NCI-H1092 treated with DMSO at 0.1 percent for 48 hours (cell line): ENCODE measurements around the gene RNPS1.
"Not testable (repeated sequence)": the region's sequence is repeated elsewhere in the genome, so short reads cannot be mapped to it uniquely, and the experiment has no call there.

Experiments used
- DNase-seq: peaks from one replicate; lab custom pipeline; 2025; lab: John Stamatoyannopoulos, UW

RNPS1 gene

DNA sequence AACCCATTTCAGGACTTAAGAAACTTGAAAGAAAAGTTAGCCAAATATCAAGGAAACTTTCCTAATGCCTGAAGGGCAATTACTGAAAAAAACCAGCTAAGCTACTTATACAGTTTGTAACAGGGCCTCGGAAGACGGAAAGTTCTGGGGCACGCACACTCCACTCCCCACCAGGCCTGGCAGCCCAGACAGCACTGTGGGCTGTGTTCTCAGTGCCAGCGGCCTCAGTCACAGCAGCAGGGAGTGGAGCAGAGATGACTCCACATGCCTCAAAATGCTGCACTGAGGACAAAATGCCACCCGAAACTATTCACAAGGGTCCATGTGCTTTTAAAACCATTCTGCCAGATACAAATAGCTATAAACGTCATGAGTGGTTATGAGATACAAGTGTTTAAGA is 10.2 kb downstream of the RNPS1 start:
- DNase-seq: no peak

GRCh38 chr16:2256531-2257140 is 11.3 kb downstream of the RNPS1 start:
- DNase-seq: no peak

DNA sequence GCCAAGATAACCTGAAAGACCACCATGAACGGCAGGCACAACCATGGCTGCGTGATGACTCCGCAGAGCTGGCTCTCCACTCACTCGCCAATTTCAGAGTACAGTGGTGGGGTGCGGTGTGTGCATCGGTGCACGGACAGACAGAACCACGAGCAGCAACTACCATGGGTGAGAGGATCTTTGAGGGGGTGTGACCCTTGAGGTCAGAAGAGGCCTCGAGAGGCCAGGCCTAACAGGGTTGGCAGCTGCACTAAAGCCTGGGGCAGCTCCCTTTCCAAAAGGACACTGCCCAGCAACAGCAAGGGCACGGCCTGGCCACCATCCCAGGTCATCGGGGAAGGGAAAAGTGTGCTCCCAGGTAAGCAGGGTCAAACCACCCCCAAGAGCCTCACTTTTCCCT is 14.6 kb downstream of the RNPS1 start:
- no peak for DNase-seq

- DNase-seq: no peak
Measured at GRCh38 chr16:2252806-2253148, 15.1 kb downstream of the RNPS1 start.

DNA sequence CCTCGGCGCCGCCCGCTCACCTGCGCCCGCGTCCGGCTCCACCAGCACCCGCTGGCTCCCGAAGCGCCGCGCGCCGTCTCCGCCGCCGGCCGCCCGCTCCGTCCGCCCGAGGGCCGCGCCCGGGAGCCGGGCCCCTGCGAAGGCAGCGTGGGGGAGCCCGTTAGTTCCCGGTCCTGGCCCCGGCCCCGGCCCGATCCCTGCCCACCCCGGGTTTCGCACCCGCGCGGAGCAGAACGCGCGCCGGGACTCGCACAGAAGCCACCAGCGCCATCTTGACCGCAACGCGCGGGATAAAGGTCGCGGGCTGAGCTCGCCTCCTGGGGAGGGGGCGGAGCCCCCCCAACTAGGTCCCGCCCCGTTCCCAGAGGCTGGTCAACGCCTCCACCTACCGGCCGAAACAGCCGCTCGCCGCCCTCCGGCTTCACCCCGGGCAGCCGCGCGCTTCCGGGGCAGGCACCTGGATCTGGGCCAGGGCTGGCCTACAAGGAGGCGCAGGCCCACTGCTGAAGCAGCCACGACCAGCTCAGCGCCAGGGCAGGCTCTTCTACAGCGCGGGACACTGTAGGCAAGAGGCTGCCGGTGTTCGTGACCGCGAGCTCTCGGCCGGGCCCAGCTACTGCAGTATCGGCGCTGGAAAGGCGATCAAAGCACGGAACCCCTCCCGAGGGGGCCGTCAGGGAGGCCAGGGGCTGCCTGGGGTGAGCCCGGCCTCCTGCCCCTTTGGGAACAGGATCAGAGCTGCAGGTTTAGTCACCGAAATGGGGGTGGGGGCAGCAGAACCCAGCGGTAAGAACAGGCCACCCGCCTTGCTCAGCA is 16.4 kb downstream of the RNPS1 start, which contains the start of gene ECI1:
TSS of gene ECI1 (minus strand) at position 292 of the 816 bp plus-strand sequence. CDS start at position 271, 21 bp downstream.
- peak; percentile 95 for DNase-seq

- DNase-seq: no peak
Measured at GRCh38 chr16:2250652-2251295, 17.2 kb downstream of the RNPS1 start.

DNA sequence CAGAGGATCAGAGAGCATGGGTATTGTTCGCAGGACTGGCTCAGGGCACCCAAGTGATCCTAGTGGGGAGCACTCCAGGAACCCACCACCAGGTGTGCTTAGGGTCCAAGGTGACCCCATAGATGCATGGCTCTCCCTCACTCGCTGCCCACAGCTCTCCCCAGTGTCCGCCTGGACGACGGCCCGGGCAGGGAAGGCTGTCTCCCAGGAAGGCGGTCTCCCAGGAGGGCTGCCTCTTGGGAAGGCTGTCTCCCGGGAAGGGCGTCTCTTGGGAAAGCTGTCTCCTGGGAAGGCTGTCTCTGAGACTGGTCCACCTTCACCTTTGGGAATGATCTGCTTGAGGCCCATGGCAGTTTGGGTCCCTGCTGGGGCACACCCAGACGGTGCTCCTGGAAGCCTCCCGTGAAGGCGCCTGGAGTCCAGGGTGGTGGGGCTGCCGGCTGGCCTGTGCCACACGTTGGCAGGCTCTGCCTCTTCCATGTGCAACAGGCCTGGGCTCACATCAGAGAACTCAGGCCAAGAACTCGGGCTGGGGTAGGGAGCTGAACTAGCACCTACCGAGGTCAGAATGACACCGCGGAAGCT is 21.5 kb downstream of the RNPS1 start:
- no peak for DNase-seq

GRCh38 chr16:2244926-2245795 is 22.8 kb downstream of the RNPS1 start:
- no peak for DNase-seq

DNA sequence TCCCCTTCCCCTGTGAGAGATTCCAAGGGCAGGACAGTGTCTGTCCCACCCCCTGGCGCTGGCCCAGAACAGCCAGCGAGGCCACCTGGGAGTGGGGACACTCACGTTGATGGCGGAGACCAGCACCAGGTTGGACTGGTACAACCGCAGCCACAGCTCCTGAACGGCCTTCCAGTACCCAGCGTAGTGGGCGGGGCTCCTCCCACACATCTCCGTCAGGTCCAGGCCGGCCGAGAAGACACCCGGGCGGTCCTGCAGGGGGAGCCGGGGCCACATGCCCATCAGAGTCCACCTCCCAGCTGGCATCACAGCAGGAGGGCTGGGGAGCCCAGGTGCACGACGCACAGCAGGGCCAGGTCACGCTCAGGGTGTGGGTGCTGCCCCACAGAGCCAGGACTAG is 23.6 kb downstream of the RNPS1 start:
- peak; percentile 7 for DNase-seq

GRCh38 chr16:2243781-2244180 is 24.1 kb downstream of the RNPS1 start:
- no peak for DNase-seq

- DNase-seq: no peak
Measured at GRCh38 chr16:2243031-2243528, 24.8 kb downstream of the RNPS1 start.

- DNase-seq: no peak
Measured at GRCh38 chr16:2242598-2242997, 25.3 kb downstream of the RNPS1 start.

- not testable (repeated sequence) for DNase-seq
Measured at GRCh38 chr16:2240331-2240730, 27.6 kb downstream of the RNPS1 start.

DNA sequence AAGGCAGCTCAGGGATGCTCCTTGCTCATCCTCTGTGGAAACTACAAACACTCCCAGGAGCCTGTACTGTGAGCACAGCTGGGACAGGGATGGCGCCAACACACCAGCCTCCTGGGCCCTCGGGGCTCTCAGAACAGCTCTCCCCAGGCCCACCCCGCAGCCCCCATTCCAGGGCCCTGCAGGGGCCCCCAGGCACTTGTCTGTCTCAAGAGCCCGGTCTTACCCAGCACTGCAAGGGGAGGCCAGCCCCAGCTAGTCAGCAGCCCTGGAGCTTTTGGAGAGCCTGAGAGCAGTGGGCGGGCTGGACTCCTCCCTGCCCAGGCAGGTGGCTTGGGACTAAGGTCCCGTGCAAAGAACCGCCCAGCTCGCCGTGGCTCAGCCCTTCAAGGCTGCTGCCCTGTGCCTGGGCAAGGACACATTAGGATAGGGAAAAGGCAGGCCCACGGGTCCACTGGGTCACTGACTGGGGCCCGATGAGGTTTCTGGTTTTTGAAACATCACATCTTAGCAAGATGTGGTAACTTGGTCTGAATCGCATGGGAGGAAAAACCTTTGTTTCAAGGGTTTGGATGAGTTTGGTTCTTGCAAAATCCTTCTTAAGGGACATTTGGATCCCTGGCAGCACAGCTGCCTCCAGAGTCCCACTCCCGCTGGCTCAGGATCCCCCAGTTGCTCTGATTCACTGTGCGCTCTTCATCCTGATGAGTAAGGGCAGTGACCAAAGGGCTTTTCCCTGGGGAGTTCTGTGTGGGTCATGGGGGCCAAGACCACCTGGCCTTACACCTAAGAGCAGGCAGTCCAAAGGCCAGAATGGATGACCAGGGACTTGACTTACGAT is 28.9 kb downstream of the RNPS1 start:
- DNase-seq: no peak

DNA sequence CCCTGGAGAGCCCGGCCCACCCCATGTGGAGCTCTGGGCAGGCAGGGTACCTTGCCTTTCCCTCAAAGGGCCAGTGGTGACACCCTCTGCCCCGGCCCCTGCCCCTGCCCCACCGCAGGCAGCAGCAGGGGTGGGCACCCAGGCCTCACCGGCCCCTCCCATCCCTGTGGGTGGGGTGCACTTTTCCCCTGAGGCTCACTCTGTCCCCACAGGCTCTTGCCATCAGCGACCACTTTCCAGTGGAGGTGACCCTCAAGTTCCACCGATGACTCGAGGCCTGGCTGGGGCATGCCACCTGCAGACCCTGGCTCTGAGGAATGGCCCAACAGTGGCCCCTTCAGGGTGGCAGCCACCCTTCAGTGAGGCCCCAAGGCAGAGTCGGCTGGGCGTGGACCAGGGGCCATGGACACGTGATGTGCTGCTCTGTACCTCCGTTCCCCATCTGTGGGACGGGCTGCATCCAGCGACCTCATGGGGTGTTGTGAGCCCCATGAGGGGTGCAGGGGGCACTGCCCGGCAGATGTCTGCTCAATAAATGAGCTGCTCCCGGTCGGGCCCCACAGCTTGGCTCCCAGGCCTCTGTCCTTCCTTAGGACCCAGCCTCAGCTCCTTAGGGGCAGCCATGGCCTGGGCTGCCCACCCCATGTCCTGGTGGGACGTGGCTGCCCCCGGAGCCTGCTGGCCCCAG is 29.6 kb downstream of the RNPS1 start:
- no peak for DNase-seq

DNA sequence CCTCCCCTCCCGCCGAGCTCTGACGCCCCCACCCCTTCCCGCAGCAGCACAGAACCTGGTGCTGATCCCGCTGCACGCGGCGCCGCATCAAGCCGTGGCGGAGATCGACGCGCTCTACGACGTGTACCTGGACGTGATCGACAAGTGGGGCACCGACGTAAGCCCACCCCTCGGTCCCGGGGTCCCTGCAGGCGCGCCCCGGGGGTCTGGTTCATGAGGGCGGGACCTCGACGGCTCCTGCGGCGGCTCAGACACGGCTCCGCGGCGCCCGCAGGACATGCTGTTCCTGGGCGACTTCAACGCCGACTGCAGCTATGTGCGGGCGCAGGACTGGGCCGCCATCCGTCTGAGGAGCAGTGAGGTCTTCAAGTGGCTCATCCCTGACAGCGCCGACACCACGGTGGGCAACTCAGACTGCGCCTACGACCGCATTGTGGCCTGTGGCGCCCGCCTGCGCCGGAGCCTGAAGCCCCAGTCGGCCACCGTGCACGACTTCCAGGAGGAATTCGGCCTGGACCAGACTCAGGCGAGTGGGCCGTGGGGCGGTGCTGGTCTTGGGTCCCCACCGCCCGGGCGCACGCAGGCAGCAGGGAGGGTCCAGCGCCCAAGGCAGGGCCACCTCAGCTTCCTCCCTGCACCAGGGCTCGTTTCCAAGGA is 30.3 kb downstream of the RNPS1 start:
- DNase-seq: no peak

- DNase-seq: no peak
Measured at GRCh38 chr16:2237102-2237482, 30.8 kb downstream of the RNPS1 start.

- no peak for DNase-seq
Measured at GRCh38 chr16:2236337-2237101, 31.4 kb downstream of the RNPS1 start, which contains the start of gene DNASE1L2. TSS of gene DNASE1L2 (plus strand) at chr16:2236444. CDS start at chr16:2236817, 373 bp downstream.
